Transverse colon (tissue), 4 donors: ENCODE data around the gene HS3ST3A1. TPM values are rescaled to one million over a fixed set of nuclear protein-coding genes. Genes with fewer than 3 reads are reported as not detected.

Experiments
- DNase-seq: peaks from one replicate; pipeline ENCODE4 v3.0.0-alpha.2; 2019
- H3K27ac ChIP-seq, 4 donors: fragments of 200-600 bp; sonication (generic); 2 replicates each; pipeline ENCODE4 v1.5.1; 2016 to 2018; ENCODE audit warnings: inconsistent platforms in 4 of 4
- H3K27me3 ChIP-seq: fragments of 200-600 bp; sonication (generic); 2 replicates; pipeline ENCODE4 v1.5.1; 2017; ENCODE audit warnings: inconsistent platforms
- H3K36me3 ChIP-seq, 4 donors: fragments of 200-600 bp; sonication (generic); 2 replicates each; pipeline ENCODE4 v1.5.1; 2017 to 2019; ENCODE audit warnings: inconsistent platforms in 4 of 4
- H3K4me1 ChIP-seq, 4 donors: fragments of 200-600 bp; sonication (generic); 2 replicates each; pipeline ENCODE4 v1.5.1; 2017 to 2020; ENCODE audit warnings: inconsistent platforms in 4 of 4
- H3K4me3 ChIP-seq, 4 donors: fragments of 200-600 bp; sonication (generic); 1 replicate in 1 of 4; 2 replicates in 3 of 4; pipeline versions ENCODE4 v1.5.1 to v1.6.1; 2017 to 2019; ENCODE audit warnings: inconsistent platforms in 4 of 4
- H3K9me3 ChIP-seq, 2 donors: fragments of 200-600 bp; sonication (generic); 2 replicates each; pipeline ENCODE4 v1.5.1; 2017 to 2019; ENCODE audit warnings: inconsistent platforms in 2 of 2
- EP300 ChIP-seq: sonication (generic); formaldehyde crosslinking; IDR thresholded peaks from one replicate; pipeline ENCODE4 v1.6.1; 2017; ENCODE audit warnings: antibody characterized with exemption, low read depth
- POLR2A ChIP-seq: fragments of 450-650 bp; IDR thresholded peaks from one replicate; pipeline ENCODE4 v1.6.1; 2016; ENCODE audit warnings: antibody characterized with exemption, mild to moderate bottlenecking, moderate library complexity
- POLR2AphosphoS5 ChIP-seq, 3 donors: sonication (generic); formaldehyde crosslinking; IDR thresholded peaks; one replicate each; pipeline ENCODE4 v1.6.1; 2016; ENCODE audit warnings: antibody characterized with exemption in 3 of 3
- WGBS, 2 donors: methylation state at CpG; one replicate each; pipeline ENCODE4 v1.1.5; 2018; ENCODE audit warnings: low coverage in 1 of 2; 5-methylcytosine and 5-hydroxymethylcytosine counted together
- in situ Hi-C, 4 donors: fragments of 200-750 bp; cut with MboI; loops; one replicate each; pipeline versions ENCODE4 v1.15.0 to v1.15.1; 2017; ENCODE audit warnings: low sequenced_read_pairs in 3 of 4, low pct_ligation_motif_present in 1 of 4, low pct_unique_long_range_greater_than_20kb in 1 of 4
- intact Hi-C: fragments of 100-400 bp; cut with DNase I; formaldehyde crosslinking; loops from one replicate; pipeline ENCODE4 v1.15.1; 2023; ENCODE audit warnings: low total_unique reads
- total RNA-seq, 4 donors: library from RNA; depleted of rRNA; stranded (reverse); fragments of >200 nt; gene quantifications; one replicate each; pipeline ENCODE4 v1.1.0, GENCODE V29; 2016
- TF ChIP-seq, protein P1 (sequence below), 5 experiments: fragments of 200-600 bp in 3 of 5; fragments of 450-650 bp in 2 of 5; sonication (generic) in 3 of 5; IDR thresholded peaks; 1 replicate in 2 of 5; 2 replicates in 3 of 5; pipeline ENCODE4 v1.5.1; 2016 to 2017; ENCODE audit warnings: antibody characterized with exemption in 5 of 5, inconsistent platforms in 3 of 5, mild to moderate bottlenecking in 2 of 5, moderate library complexity in 1 of 5

The HS3ST3A1 gene
- total RNA-seq, 4 donors from 2014 or later, result 0.41 to 3.6 (median 1.8) TPM

DNA sequence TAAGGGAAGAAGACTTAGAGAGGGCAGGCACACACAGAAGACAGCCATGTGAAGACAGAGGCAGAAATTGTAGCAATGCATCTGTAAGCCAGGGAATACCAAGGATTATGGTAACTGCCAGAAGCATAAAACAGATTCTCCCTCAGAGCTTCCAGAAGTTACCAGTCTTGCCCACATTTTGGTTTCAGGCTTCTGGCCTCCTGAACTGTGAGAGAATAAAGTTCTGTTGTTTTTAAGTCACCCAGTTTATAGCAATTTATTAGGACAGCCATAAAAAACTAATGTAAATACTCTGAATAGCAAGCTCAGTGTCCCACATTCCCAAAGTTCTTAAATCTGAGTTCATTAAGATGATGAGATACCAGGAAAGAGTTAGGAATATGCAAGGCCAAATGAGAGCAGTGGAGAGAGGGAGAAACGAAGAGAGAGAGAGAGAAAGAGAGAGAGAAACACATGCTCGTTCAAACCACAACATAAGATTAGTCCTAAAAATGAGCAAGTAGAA is 123.4 kb downstream of the HS3ST3A1 start:
- intact Hi-C loops, result no loop called here
- Histone ChIP-seq H3K36me3 (no peaks in the 10 kb centered on the region), H3K4me1 (no peaks in the 10 kb centered on the region), H3K27ac (no peak overlapping the region), H3K27me3 (no peaks in the 10 kb centered on the region), H3K4me3 (no peak overlapping the region), H3K9me3 (peaks cover 10 to 15% of the 10 kb centered on the region in 2 donors)
- no peak for DNase-seq
- TF ChIP-seq EP300 (no peak), POLR2AphosphoS5 (IDR thresholded peaks at IDR 0.05) (no peak), POLR2A (no peak)
- TF ChIP-seq, protein P1, sequence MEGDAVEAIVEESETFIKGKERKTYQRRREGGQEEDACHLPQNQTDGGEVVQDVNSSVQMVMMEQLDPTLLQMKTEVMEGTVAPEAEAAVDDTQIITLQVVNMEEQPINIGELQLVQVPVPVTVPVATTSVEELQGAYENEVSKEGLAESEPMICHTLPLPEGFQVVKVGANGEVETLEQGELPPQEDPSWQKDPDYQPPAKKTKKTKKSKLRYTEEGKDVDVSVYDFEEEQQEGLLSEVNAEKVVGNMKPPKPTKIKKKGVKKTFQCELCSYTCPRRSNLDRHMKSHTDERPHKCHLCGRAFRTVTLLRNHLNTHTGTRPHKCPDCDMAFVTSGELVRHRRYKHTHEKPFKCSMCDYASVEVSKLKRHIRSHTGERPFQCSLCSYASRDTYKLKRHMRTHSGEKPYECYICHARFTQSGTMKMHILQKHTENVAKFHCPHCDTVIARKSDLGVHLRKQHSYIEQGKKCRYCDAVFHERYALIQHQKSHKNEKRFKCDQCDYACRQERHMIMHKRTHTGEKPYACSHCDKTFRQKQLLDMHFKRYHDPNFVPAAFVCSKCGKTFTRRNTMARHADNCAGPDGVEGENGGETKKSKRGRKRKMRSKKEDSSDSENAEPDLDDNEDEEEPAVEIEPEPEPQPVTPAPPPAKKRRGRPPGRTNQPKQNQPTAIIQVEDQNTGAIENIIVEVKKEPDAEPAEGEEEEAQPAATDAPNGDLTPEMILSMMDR (IDR thresholded peaks at IDR 0.05), result no peak
- in situ Hi-C loops, result no loop called here
- 60 to 76% methylated on average over 2 of the region's 2 CpGs for WGBS, 2 donors

DNA sequence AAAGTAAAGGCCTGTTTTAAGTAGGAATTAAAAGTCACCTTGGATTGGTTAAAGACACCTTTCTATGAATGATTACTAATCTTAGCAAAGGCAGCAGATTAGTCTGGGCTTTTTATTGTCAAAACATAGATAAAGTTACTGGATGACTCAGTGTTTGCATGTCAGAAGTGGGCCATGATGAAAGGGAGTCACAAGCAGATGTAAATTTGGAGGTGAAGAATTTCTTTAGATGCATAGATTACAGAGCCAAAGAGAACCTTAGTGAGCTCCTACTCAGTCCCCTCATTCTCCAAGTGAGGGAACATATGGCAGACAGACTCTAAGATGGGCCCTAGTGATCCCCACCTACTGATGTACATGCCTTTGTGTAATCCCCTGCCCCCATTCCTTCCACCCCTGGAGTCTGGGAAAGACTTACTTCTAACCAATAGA is 124.5 kb downstream of the HS3ST3A1 start:
- Histone ChIP-seq H3K9me3 (peaks cover 10 to 15% of the 10 kb centered on the region in 2 donors), H3K4me1 (no peaks in the 10 kb centered on the region), H3K36me3 (no peaks in the 10 kb centered on the region), H3K27ac (no peak overlapping the region), H3K27me3 (no peaks in the 10 kb centered on the region), H3K4me3 (no peak overlapping the region)
- TF ChIP-seq, protein P1 (IDR thresholded peaks at IDR 0.05), result no peak
- no peak for TF ChIP-seq POLR2A
- no peak for TF ChIP-seq POLR2AphosphoS5 (IDR thresholded peaks at IDR 0.05)
- no peak for TF ChIP-seq EP300
- DNase-seq, result no peak
- in situ Hi-C loops (no loop called here), intact Hi-C loops (no loop called here)

DNA sequence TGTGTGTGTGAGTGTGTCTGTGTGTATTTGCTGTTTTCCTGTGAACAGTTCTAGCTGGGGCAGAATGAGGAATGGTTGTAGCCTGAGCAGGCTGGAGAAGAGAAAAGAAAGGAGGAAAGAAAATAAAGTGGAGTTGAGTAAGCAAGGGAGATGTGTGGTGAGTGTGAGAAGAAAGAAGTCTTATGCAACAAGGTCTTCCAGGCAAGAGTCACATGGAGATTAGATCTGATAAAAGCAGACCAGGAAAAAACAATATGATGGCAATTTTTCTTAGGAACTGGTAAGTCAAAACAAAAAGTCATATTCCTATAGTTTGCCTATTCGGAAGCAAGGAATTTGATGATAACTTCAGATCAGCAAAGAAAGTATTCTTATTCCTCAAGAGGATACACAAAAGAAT is 125.0 kb downstream of the HS3ST3A1 start:
- 86 to 89% methylated on average over 1 of the region's 1 CpG for WGBS, 2 donors
- Histone ChIP-seq H3K27ac (no peak overlapping the region), H3K4me3 (no peak overlapping the region), H3K36me3 (no peaks in the 10 kb centered on the region), H3K9me3 (peaks cover 10 to 15% of the 10 kb centered on the region in 2 donors), H3K27me3 (no peaks in the 10 kb centered on the region), H3K4me1 (no peaks in the 10 kb centered on the region)
- intact Hi-C loops, result no loop called here
- TF ChIP-seq POLR2AphosphoS5 (IDR thresholded peaks at IDR 0.05) (no peak), EP300 (no peak), POLR2A (no peak)
- TF ChIP-seq, protein P1 (IDR thresholded peaks at IDR 0.05), result no peak
- in situ Hi-C loops, result no loop called here
- DNase-seq, result no peak

DNA sequence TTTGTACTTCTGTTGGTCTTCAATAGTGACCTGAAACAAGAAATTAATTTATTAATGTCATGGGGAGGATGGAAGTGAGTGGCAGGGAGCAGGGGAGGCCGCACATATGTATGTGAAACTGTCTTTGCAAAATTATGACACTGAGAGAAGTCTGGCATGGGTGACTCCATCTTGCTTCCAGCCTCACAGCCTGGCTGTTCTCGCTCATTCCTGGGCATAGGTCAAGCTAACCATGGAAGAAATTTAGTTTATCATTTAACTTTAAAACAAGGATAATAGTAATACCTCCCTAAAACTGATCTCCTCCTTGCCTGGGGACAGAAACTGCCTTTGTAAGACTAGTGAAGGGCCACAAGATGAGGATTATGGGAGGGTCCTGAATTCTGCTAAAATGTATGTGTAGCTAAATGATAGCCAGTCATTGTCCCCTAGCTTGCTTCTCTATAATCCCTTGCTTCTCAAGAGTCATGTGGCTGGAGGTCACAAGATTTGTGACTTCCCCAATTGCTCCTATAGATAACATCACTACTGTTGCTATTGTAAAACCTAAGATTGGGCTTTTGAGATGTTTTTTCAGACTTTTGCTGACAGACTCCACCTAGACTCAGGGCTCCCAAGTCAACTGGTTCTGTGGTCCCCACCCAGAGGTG is 126.0 kb downstream of the HS3ST3A1 start:
- H3K27me3 ChIP-seq, result no peaks in the 10 kb centered on the region
- TF ChIP-seq, protein P1 (IDR thresholded peaks at IDR 0.05), result no peak
- no peak for TF ChIP-seq EP300
- no peak for TF ChIP-seq POLR2A
- no peak for TF ChIP-seq POLR2AphosphoS5 (IDR thresholded peaks at IDR 0.05)
- no peaks in the 10 kb centered on the region for H3K36me3 ChIP-seq
- peaks cover 5 to 7% of the 10 kb centered on the region in 2 donors for H3K9me3 ChIP-seq
- intact Hi-C loops, result no loop called here
- in situ Hi-C loops, result no loop called here
- H3K27ac ChIP-seq, result no peak overlapping the region
- WGBS, 2 donors, result 83 to 84% methylated on average over 2 of the region's 2 CpGs
- no peak for DNase-seq
- no peak overlapping the region for H3K4me3 ChIP-seq
- no peaks in the 10 kb centered on the region for H3K4me1 ChIP-seq
